Body of pancreas (tissue), 4 donors: ENCODE results near the gene APLNR. TPM values are rescaled to one million over a fixed set of nuclear protein-coding genes. Genes with fewer than 3 reads are reported as not detected.

Experiments used
- ATAC-seq: fragments of 150-250 bp; one replicate; pipeline ENCODE4 v1.9.1; 2016
- DNase-seq, 4 donors: peaks; one replicate each; pipeline ENCODE4 v3.0.0-alpha.2; 2019
- H3K27ac ChIP-seq, 4 donors: fragments of 200-600 bp; sonication (generic); 1 replicate in 3 of 4; 2 replicates in 1 of 4; pipeline versions ENCODE4 v1.5.1 to v1.6.1; 2016 to 2019; ENCODE audit warnings: mild to moderate bottlenecking in 1 of 4, mixed read lengths in 1 of 4, moderate library complexity in 1 of 4
- H3K27me3 ChIP-seq, 2 donors: fragments of 200-600 bp; sonication (generic); one replicate each; pipeline ENCODE4 v1.6.0; 2016; ENCODE audit warnings: mild to moderate bottlenecking in 1 of 2
- H3K36me3 ChIP-seq, 2 donors: fragments of 200-600 bp; sonication (generic); replicated peaks in 1 of 2; 2 replicates each; pipeline ENCODE4 v1.5.1; 2016; ENCODE audit warnings: low read depth in 2 of 2; ENCODE audit not compliant: insufficient read depth in 1 of 2
- H3K4me1 ChIP-seq: fragments of 200-600 bp; sonication (generic); one replicate; pipeline ENCODE4 v1.6.0; 2016
- H3K4me3 ChIP-seq, 2 donors: fragments of 200-600 bp; sonication (generic); 1 replicate in 1 of 2; 2 replicates in 1 of 2; pipeline ENCODE4 v1.5.1; 2016 to 2019
- H3K9me3 ChIP-seq, 3 donors: fragments of 200-600 bp; sonication (generic); 1 replicate in 2 of 3; 2 replicates in 1 of 3; pipeline ENCODE4 v1.5.1; 2016
- POLR2A ChIP-seq, 3 donors: fragments of 450-650 bp; IDR thresholded peaks; one replicate each; pipeline ENCODE4 v1.6.1; 2016; ENCODE audit warnings: antibody characterized with exemption in 3 of 3, mild to moderate bottlenecking in 2 of 3
- WGBS, 2 donors: methylation state at CpG; one replicate each; pipeline ENCODE4 v1.1.5; 2017; 5-methylcytosine and 5-hydroxymethylcytosine counted together
- intact Hi-C: fragments of 100-400 bp; cut with DNase I; formaldehyde crosslinking; loops from one replicate; pipeline ENCODE4 v1.15.1; 2023
- total RNA-seq, 2 donors: library from RNA; depleted of rRNA; stranded (reverse); fragments of >200 nt; gene quantifications; one replicate each; pipeline ENCODE4 v1.1.0, GENCODE V29; 2016
- TF ChIP-seq, protein P1 (sequence below), 7 experiments: fragments of 450-650 bp in 4 of 7; fragments of 200-600 bp in 3 of 7; sonication (generic) in 3 of 7; IDR thresholded peaks; one replicate each; pipeline ENCODE4 v1.5.1; 2016 to 2019; ENCODE audit warnings: antibody characterized with exemption in 7 of 7

Gene APLNR
- total RNA-seq, 2 donors from 2014 or later: 0.66 to 1.3 TPM

DNA sequence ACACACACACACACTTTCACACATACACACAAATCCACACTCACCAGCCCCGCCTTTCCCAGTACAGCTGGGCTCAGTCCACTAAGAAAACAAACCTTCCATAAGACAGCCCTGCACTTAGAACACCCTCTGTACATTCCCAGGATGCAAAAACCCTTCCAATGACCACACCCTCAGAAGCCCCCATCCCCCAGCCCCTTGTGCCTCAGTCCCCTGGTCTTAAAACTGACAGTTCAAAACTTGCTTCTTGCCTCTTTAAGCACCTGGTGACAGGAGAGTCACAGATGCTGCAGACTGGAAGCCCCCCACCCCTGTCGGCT, 23.0 kb downstream of the APLNR start:
- no peaks in the 10 kb centered on the region for H3K9me3 ChIP-seq
- no peaks in the 10 kb centered on the region for H3K36me3 ChIP-seq
- no peak overlapping the region for H3K4me3 ChIP-seq
- H3K27me3 ChIP-seq: no peaks in the 10 kb centered on the region
- intact Hi-C loops: no loop called here
- no peak for DNase-seq
- TF ChIP-seq, protein P1, sequence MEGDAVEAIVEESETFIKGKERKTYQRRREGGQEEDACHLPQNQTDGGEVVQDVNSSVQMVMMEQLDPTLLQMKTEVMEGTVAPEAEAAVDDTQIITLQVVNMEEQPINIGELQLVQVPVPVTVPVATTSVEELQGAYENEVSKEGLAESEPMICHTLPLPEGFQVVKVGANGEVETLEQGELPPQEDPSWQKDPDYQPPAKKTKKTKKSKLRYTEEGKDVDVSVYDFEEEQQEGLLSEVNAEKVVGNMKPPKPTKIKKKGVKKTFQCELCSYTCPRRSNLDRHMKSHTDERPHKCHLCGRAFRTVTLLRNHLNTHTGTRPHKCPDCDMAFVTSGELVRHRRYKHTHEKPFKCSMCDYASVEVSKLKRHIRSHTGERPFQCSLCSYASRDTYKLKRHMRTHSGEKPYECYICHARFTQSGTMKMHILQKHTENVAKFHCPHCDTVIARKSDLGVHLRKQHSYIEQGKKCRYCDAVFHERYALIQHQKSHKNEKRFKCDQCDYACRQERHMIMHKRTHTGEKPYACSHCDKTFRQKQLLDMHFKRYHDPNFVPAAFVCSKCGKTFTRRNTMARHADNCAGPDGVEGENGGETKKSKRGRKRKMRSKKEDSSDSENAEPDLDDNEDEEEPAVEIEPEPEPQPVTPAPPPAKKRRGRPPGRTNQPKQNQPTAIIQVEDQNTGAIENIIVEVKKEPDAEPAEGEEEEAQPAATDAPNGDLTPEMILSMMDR (IDR thresholded peaks at IDR 0.05): no peak
- TF ChIP-seq POLR2A (IDR thresholded peaks at IDR 0.05): no peak
- ATAC-seq: no peak
- no peaks in the 10 kb centered on the region for H3K4me1 ChIP-seq
- WGBS, 2 donors: 36 to 44% methylated on average over 2 of the region's 2 CpGs
- no peak overlapping the region for H3K27ac ChIP-seq

DNA sequence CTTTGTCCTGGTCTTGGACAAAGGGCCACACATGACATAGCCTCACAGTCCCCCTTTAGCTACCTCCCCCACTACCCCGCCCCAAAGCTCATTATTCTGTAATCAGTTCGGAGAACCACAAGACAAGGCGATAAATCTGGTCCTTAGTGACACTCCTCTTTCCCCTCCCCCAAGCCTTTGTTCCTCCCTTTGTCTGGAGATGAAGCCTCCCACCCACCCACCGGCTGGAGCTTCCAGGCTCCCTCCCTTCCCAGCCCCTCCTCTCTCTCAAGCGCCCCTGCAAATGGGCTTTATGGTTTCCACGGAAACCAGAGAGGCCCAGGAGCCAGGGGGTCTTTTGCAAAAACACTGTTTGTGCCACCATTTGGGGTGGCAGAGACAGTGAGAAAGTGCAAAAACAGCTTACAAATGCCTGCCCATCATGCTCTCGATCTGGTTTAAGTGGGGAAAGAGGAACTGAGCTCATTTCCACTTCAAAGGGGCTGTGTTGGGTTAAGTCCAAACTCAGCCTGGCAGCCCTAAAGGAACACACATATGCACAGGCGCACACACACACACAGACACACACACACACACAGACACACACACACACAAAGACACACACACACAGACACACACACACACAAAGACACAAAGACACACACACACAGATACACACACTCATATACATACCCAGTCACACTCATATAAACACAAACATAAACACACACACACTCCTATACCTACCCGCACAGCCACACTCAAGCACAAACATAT, 23.5 kb downstream of the APLNR start:
- ATAC-seq (no peak), DNase-seq (no peak)
- no peaks in the 10 kb centered on the region for H3K9me3 ChIP-seq
- no peak overlapping the region for H3K4me3 ChIP-seq
- H3K27me3 ChIP-seq: no peaks in the 10 kb centered on the region
- H3K36me3 ChIP-seq: no peaks in the 10 kb centered on the region
- H3K27ac ChIP-seq: no peak overlapping the region
- no peaks in the 10 kb centered on the region for H3K4me1 ChIP-seq
- TF ChIP-seq POLR2A (IDR thresholded peaks at IDR 0.05): no peak
- TF ChIP-seq, protein P1 (IDR thresholded peaks at IDR 0.05): no peak
- WGBS, 2 donors: 32 to 46% methylated on average over 9 of the region's 9 CpGs
- intact Hi-C loops: no loop called here

DNA sequence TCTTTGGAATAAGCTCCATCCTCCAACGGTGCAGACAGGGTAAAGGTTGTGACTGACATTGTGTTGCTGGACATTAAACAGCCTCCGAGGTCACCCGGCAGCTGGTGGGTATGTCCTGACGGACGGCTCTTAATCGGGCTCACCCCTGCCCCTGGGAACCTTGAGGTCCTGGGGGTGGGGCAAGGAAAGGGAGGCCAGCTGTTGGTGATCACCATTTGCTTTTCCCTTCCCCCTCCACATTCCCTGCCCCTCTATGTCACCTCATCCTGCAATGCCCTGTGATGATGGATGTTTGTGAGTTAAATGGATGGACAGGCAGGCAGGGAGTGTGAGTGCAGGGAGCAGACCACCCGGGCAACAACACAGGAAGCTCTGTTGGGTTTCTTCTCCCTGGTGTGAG, 26.3 kb downstream of the APLNR start:
- DNase-seq (no peak), ATAC-seq (no peak)
- intact Hi-C loops: no loop called here
- TF ChIP-seq, protein P1 (IDR thresholded peaks at IDR 0.05): no peak
- no peak for TF ChIP-seq POLR2A (IDR thresholded peaks at IDR 0.05)
- no peaks in the 10 kb centered on the region for H3K27me3 ChIP-seq
- 19 to 31% methylated on average over 6 to 7 of the region's 7 CpGs for WGBS, 2 donors
- H3K36me3 ChIP-seq: no peaks in the 10 kb centered on the region
- no peaks in the 10 kb centered on the region for H3K4me1 ChIP-seq
- no peaks in the 10 kb centered on the region for H3K9me3 ChIP-seq
- H3K4me3 ChIP-seq: no peak overlapping the region
- H3K27ac ChIP-seq: no peak overlapping the region

DNA sequence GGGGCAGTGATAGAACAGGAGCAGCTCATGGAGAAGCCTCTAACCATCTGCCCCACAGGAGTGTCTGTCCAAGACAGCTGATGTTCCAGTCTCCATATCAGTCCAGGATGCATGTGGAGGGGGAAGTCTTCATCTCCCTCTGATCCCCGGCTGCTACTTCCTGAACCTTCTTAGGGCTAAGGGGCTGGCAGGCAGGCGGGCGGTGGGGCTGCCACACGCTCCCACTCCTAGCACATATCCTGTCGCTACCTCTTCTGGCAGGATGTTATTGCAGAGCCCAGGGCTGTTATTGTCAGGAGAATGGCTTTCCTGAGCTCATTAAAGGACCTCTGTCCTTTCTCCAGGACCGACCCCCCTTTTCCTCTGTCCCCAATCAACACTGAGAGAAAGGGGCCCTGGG, 29.9 kb downstream of the APLNR start:
- no peak for DNase-seq
- TF ChIP-seq, protein P1 (IDR thresholded peaks at IDR 0.05): no peak
- TF ChIP-seq POLR2A (IDR thresholded peaks at IDR 0.05): no peak
- no peak overlapping the region for H3K27ac ChIP-seq
- no peaks in the 10 kb centered on the region for H3K4me1 ChIP-seq
- 61 to 84% methylated on average over 6 of the region's 6 CpGs for WGBS, 2 donors
- no peaks in the 10 kb centered on the region for H3K9me3 ChIP-seq
- no peak for ATAC-seq
- no peaks in the 10 kb centered on the region for H3K27me3 ChIP-seq
- intact Hi-C loops: no loop called here
- no peak overlapping the region for H3K4me3 ChIP-seq
- no peaks in the 10 kb centered on the region for H3K36me3 ChIP-seq

DNA sequence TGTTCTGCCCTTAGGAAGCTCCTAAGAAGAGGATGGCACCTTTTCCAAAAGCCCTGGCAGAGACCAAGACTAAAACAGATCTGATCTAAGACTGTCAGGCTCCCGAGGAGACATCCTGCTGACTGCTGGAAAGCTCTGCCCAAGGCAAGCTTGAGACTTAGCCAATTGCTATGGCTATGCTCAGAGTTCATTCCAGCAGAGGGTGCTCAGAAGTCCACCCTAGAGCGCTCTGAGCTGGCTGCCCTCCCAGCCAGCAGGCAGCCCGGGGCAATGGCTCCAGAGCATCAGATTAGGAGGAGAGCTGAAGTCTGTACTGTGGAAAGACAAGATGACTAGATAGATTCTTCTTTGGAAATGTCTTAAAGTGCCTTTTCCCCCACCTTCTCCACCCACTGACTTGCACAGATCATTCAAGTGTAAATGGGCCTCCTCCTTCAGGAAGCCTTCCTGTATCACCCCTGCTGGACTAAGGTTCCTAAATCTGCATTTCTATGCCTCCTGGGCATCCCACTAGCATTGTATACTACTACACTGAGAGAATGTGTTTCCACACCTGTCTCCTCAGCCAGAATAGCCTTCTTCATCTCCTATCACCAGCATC, 31.9 kb downstream of the APLNR start:
- H3K4me1 ChIP-seq: no peaks in the 10 kb centered on the region
- H3K27ac ChIP-seq: no peak overlapping the region
- WGBS, 2 donors: 32 to 38% methylated on average over 3 of the region's 3 CpGs

More for the DNA sequence above, 31.9 kb downstream of the APLNR start:
- H3K36me3 ChIP-seq: no peaks in the 10 kb centered on the region
- H3K4me3 ChIP-seq: no peak overlapping the region
- ATAC-seq: no peak
- no peaks in the 10 kb centered on the region for H3K9me3 ChIP-seq
- no peaks in the 10 kb centered on the region for H3K27me3 ChIP-seq
- intact Hi-C loops: no loop called here
- no peak for TF ChIP-seq POLR2A (IDR thresholded peaks at IDR 0.05)
- TF ChIP-seq, protein P1 (IDR thresholded peaks at IDR 0.05): no peak
- no peak for DNase-seq
